Neutrophil (primary cell): ENCODE data around the gene NEGR1.
"Not testable (repeated sequence)": the region's sequence is repeated elsewhere in the genome, so short reads cannot be mapped to it uniquely, and the experiment has no call there.

Experiments
- H3K27ac ChIP-seq: fragments of 200-600 bp; sonication (generic); 2 replicates; pipeline ENCODE4 v1.5.1; 2016; ENCODE audit warnings: mild to moderate bottlenecking, moderate library complexity
- H3K27me3 ChIP-seq: fragments of 200-600 bp; sonication (generic); 2 replicates; pipeline ENCODE4 v1.6.0; 2016; ENCODE audit warnings: mild to moderate bottlenecking
- H3K36me3 ChIP-seq: fragments of 200-600 bp; sonication (generic); 2 replicates; pipeline ENCODE4 v1.5.1; 2017
- H3K4me1 ChIP-seq, 2 experiments: fragments of 200-600 bp in 1 of 2; sonication (generic) in 1 of 2; 1 replicate in 1 of 2; 2 replicates in 1 of 2; pipeline versions ENCODE4 v1.5.1 to v1.6.1; 2013 to 2016; ENCODE audit warnings: low read depth in 1 of 2, low read length in 1 of 2, mild to moderate bottlenecking in 1 of 2, moderate library complexity in 1 of 2; ENCODE audit not compliant: control insufficient read depth in 1 of 2, insufficient read depth in 1 of 2
- H3K4me3 ChIP-seq, 2 experiments: fragments of 200-600 bp in 1 of 2; sonication (generic) in 1 of 2; 1 replicate in 1 of 2; 2 replicates in 1 of 2; pipeline ENCODE4 v1.5.1; 2013 to 2016; ENCODE audit warnings: low read depth in 1 of 2, low read length in 1 of 2, mild to moderate bottlenecking in 1 of 2, moderate library complexity in 1 of 2
- H3K9me3 ChIP-seq: fragments of 200-600 bp; sonication (generic); 2 replicates; pipeline ENCODE4 v1.5.1; 2016
- TF ChIP-seq, protein P1 (sequence below): fragments of 200-600 bp; sonication (generic); IDR thresholded peaks from 2 replicates; pipeline ENCODE4 v1.5.1; 2016; ENCODE audit warnings: antibody characterized with exemption

NEGR1 gene

DNA sequence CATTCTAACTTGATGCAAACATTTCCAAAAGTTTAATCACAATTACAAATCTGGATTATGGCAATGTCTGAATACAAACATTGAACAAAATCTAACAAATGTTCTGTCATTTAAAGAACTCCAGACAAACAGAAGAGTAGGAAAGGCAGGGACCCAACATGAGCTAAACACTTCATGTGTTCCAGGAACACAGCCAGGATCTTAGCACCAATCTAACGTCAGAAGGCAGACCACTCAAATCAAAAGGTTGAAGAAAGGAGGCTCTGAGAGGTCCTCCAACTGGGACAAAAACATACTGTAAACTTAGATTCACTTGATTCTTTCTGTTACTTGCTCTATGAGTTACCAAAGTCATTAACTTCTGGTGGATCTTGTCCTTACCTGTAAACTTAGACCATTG is 374.0 kb downstream of the NEGR1 start:
- Histone ChIP-seq H3K36me3 (no peaks in the 10 kb centered on the region), H3K27ac (no peak overlapping the region), H3K9me3 (no peaks in the 10 kb centered on the region), H3K4me3 (no peak overlapping the region), H3K4me1 (no peaks in the 10 kb centered on the region), H3K27me3 (no peaks in the 10 kb centered on the region)
- TF ChIP-seq, protein P1, sequence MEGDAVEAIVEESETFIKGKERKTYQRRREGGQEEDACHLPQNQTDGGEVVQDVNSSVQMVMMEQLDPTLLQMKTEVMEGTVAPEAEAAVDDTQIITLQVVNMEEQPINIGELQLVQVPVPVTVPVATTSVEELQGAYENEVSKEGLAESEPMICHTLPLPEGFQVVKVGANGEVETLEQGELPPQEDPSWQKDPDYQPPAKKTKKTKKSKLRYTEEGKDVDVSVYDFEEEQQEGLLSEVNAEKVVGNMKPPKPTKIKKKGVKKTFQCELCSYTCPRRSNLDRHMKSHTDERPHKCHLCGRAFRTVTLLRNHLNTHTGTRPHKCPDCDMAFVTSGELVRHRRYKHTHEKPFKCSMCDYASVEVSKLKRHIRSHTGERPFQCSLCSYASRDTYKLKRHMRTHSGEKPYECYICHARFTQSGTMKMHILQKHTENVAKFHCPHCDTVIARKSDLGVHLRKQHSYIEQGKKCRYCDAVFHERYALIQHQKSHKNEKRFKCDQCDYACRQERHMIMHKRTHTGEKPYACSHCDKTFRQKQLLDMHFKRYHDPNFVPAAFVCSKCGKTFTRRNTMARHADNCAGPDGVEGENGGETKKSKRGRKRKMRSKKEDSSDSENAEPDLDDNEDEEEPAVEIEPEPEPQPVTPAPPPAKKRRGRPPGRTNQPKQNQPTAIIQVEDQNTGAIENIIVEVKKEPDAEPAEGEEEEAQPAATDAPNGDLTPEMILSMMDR, result no peak

DNA sequence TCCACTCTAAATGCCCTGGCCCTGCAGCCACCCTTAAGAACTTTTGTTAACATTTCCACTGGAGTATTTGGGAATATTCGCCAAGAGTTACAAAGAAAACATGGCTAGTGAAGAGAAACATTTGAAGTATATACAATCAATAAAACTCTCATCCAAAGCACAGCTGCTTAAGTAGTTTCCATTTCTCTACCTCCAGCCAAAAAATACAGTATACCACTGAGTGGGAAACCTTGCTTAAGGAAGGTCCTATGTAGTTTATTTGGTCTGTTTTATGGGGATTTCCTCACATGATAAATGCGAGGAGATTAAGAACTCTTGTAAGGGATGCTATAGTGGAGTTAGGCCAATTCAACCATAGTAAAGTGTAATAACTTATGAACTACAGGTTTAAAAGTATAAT is 382.5 kb downstream of the NEGR1 start:
- TF ChIP-seq, protein P1, result no peak
- no peaks in the 10 kb centered on the region for H3K4me1 ChIP-seq
- H3K27ac ChIP-seq, result no peak overlapping the region
- no peak overlapping the region for H3K4me3 ChIP-seq
- H3K36me3 ChIP-seq, result no peaks in the 10 kb centered on the region
- no peaks in the 10 kb centered on the region for H3K9me3 ChIP-seq
- no peaks in the 10 kb centered on the region for H3K27me3 ChIP-seq

DNA sequence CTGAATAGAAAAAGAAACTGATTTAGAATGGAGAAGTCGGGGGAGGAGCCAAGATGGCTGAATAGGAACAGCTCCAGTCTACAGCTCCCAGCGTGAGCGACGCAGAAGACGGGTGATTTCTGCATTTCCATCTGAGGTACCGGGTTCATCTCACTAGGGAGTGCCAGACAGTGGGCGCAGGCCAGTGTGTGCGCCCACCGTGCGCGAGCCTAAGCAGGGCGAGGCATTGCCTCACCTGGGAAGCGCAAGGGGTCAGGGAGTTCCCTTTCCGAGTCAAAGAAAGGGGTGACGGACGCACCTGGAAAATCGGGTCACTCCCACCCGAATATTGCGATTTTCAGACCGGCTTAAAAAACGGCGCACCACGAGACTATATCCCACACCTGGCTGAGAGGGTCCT is 394.2 kb downstream of the NEGR1 start:
- not testable (repeated sequence) for H3K27me3 ChIP-seq

DNA sequence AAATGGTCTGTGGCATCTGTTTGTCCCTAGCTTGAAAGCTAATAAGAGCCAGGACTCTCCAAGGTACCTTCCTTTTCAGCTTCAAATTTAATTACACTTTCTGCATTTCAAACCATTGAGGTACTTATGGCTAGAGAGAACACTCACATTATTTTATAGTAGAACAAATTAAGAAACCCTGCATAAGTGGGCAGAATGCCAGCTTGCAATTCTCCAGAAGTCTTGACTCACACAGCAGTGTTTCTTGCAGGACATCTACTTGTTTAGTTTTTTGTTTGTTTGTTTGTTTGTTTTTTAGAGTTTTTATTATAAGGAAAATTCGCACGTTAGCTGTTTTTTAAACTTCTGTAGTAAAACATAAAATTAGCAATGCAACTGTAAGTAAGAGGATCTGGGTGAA is 397.2 kb downstream of the NEGR1 start:
- TF ChIP-seq, protein P1, result no peak
- Histone ChIP-seq H3K27ac (no peak overlapping the region), H3K36me3 (no peaks in the 10 kb centered on the region), H3K9me3 (no peaks in the 10 kb centered on the region), H3K4me1 (no peaks in the 10 kb centered on the region), H3K4me3 (no peak overlapping the region), H3K27me3 (no peaks in the 10 kb centered on the region)

More for the DNA sequence above, 394.2 kb downstream of the NEGR1 start:
- H3K36me3 ChIP-seq, H3K4me1 ChIP-seq, H3K9me3 ChIP-seq, H3K27ac ChIP-seq, H3K4me3 ChIP-seq: not testable (repeated sequence)

DNA sequence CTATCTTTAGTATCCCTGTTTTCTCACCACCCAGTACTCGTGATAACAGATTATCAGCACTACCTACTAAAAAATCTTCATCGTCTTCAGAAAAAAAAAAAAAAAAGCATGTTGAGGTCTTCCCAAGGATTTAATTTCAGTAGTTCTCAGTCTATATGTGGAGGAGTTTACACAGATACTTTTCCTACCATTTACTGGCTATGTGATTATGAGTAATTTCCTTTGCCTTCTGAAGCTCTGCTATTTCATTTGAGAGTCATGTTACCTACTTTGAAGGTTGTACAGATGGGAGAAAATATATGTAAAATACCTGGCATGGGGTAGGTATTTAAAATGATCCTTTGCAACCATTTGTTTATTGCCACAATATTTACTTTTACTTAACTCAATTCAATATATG is 399.7 kb downstream of the NEGR1 start:
- H3K36me3 ChIP-seq, result no peaks in the 10 kb centered on the region
- H3K4me1 ChIP-seq, result no peaks in the 10 kb centered on the region
- no peak overlapping the region for H3K4me3 ChIP-seq
- TF ChIP-seq, protein P1, result no peak
- no peaks in the 10 kb centered on the region for H3K27me3 ChIP-seq
- H3K9me3 ChIP-seq, result no peaks in the 10 kb centered on the region
- H3K27ac ChIP-seq, result no peak overlapping the region

DNA sequence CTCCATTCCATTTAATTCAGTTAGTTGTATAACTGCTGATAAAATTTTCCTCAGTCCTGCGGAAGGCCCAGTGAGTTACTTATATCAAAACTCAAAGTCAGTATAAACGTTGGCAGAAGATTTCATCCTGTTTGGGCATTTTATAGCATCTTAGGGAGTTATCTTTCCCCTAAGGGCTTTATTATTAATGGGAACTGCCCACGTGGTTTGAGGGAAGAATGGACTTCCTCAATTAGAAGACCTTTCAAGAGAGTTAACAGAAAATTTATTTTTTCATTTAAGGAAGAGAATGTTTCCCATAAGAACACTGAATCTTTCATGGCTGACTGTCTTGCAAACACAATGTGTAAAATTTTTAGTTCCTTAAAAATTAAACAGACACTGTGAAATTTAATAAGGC is 400.1 kb downstream of the NEGR1 start:
- Histone ChIP-seq H3K4me3 (no peak overlapping the region), H3K36me3 (no peaks in the 10 kb centered on the region), H3K27ac (no peak overlapping the region), H3K27me3 (no peaks in the 10 kb centered on the region), H3K9me3 (no peaks in the 10 kb centered on the region), H3K4me1 (no peaks in the 10 kb centered on the region)
- TF ChIP-seq, protein P1, result no peak
